GM23248 (cell line): ENCODE measurements around the gene MSX2.

Source experiments
- EZH2 ChIP-seq: fragments of 200-600 bp; sonication (generic); IDR thresholded peaks from 2 replicates; pipeline ENCODE4 v1.6.1; 2018; ENCODE audit warnings: antibody characterized with exemption, mild to moderate bottlenecking; ENCODE audit not compliant: insufficient read depth, poor library complexity, severe bottlenecking
- EZH2phosphoT487 ChIP-seq: fragments of 200-600 bp; sonication (generic); IDR thresholded peaks from 2 replicates; pipeline ENCODE4 v1.6.1; 2018; ENCODE audit warnings: antibody characterized with exemption, moderate library complexity, mild to moderate bottlenecking, low read depth; ENCODE audit not compliant: insufficient read depth

- TF ChIP-seq EZH2phosphoT487 (no peak), EZH2 (no peak)
Measured at GRCh38 chr5:174714751-174715150, 9.6 kb upstream of the MSX2 start.
